ENCODE data around the gene TBATA. TPM values are rescaled to one million over a fixed set of nuclear protein-coding genes. Genes with fewer than 3 reads are reported as not detected.

TBATA gene
- total RNA-seq, 2 experiments from 2014 or later, result not detected

GRCh38 chr10:70781461-70782051 lies 3.6 kb downstream of the TBATA start:
- Mint-ChIP-seq H3K9me3 (no peaks in the 10 kb centered on the region), H3K27me3 (peaks cover 2% of the 10 kb centered on the region), H3K4me3 (no peak overlapping the region), H3K36me3 (ENCODE audit: low read depth) (no peaks in the 10 kb centered on the region), H3K27ac (no peak overlapping the region), H3K4me1 (peaks cover 8% of the 10 kb centered on the region)
- ChIA-PET CTCF (no interaction called here), POLR2A (no interaction called here)
- no peak for DNase-seq

- Mint-ChIP-seq H3K27ac (no peak overlapping the region), H3K4me1 (peaks cover 6% of the 10 kb centered on the region), H3K4me3 (no peak overlapping the region), H3K27me3 (no peaks in the 10 kb centered on the region), H3K36me3 (ENCODE audit: low read depth) (no peaks in the 10 kb centered on the region), H3K9me3 (no peaks in the 10 kb centered on the region)
- ChIA-PET CTCF (no interaction called here), POLR2A (no interaction called here)
- no peak for DNase-seq
Observed at GRCh38 chr10:70780772-70781171, 4.4 kb downstream of the TBATA start.

DNA sequence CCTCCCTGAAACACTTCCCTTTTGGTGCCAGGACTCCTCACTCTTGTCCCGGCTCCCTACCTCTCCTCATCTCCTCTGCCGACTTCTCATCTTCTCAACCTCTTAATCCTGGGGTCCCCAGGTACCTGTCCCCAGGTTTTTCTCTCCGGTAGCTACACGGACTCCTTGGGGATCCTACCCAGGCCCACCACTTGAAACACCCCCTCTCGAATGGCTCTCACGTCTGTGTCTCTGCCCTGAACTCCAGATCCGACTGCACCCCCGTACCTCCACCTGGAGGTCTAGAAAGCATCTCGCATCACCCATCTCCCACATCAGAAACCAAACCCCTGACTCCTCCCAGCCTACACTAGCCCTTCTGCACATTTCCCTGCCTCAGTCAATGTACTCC lies 4.8 kb downstream of the TBATA start:
- peaks cover 6% of the 10 kb centered on the region for H3K4me1 Mint-ChIP-seq
- H3K4me3 Mint-ChIP-seq, result no peak overlapping the region
- no peaks in the 10 kb centered on the region for H3K27me3 Mint-ChIP-seq
- H3K36me3 Mint-ChIP-seq (ENCODE audit: low read depth), result no peaks in the 10 kb centered on the region
- CTCF ChIA-PET, result no interaction called here
- no peak for DNase-seq
- H3K9me3 Mint-ChIP-seq, result no peaks in the 10 kb centered on the region
- POLR2A ChIA-PET, result no interaction called here
- no peak overlapping the region for H3K27ac Mint-ChIP-seq

DNA sequence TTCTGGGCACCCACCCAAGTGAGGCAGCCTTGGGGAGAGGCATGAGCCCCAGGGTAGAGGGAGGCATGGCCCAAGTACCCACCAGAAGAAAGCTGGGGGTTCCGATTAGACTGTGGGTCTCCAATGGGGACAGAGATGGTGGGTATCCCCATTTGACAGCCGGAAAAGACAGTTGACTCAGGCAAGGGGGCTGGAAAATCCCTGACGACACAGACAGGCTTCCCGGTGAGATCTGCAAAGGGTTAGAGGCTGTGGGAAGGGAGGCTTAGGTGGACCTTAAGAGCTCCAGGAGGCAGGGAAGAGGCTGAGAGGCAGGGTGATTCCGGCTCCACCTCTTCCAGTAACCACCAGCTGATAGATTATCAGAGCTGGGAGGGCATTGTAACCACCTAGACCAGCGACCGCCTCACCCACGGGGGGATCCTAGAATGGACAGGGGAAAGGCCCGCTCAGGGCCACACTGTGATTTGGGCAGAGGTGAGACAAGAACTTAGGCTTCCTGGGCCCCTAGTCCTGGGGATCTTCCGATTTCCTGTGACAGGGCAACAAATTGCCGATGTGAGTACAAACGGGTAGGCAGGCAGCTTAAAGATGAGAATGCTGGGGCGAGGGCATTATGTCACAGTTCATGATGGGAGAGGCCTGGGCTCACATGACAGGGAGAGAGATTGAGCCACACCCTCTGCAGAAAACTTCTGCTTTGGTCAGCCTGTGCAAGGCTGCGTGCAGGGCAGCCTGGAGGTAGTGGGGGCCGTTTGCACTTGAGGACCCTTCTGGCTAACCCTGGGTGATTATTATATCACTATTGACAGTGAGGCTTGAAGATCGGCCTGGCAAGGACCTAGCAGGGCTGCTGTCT lies 5.4 kb downstream of the TBATA start:
- ChIA-PET POLR2A (no interaction called here), CTCF (no interaction called here)
- Mint-ChIP-seq H3K4me3 (no peak overlapping the region), H3K27ac (no peak overlapping the region), H3K4me1 (peaks cover 1% of the 10 kb centered on the region), H3K36me3 (ENCODE audit: low read depth) (no peaks in the 10 kb centered on the region), H3K27me3 (no peaks in the 10 kb centered on the region), H3K9me3 (no peaks in the 10 kb centered on the region)
- no peak for DNase-seq

DNA sequence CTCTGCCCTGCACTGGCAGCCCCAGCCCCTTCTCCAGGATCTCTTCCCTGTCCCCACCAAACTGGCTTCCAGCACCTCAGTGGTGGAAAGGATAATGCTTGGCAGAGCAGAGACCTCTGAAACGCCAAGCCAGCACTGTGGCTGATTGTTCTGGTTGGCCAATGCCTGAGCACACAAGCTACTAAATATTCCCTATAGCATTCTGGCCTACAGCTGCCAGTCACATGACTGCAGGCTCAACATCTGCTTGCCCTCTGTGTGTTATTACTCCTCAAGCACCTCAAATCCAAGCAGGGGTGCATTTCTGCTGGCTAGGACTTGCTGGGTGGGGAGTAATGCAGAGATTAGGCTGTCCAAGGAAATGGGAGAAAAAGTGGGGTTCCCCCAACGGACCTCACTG lies 6.1 kb downstream of the TBATA start:
- Mint-ChIP-seq H3K27me3 (no peaks in the 10 kb centered on the region), H3K27ac (no peak overlapping the region), H3K4me1 (no peaks in the 10 kb centered on the region), H3K9me3 (no peaks in the 10 kb centered on the region), H3K36me3 (ENCODE audit: low read depth) (no peaks in the 10 kb centered on the region), H3K4me3 (no peak overlapping the region)
- ChIA-PET CTCF (no interaction called here), POLR2A (no interaction called here)
- DNase-seq, result no peak

GRCh38 chr10:70778267-70778924 lies 6.8 kb downstream of the TBATA start:
- POLR2A ChIA-PET, result no interaction called here
- Mint-ChIP-seq H3K9me3 (no peaks in the 10 kb centered on the region), H3K4me1 (no peaks in the 10 kb centered on the region), H3K27me3 (no peaks in the 10 kb centered on the region), H3K27ac (no peak overlapping the region), H3K4me3 (no peak overlapping the region), H3K36me3 (ENCODE audit: low read depth) (no peaks in the 10 kb centered on the region)
- DNase-seq, result no peak
- CTCF ChIA-PET, result no interaction called here

DNA sequence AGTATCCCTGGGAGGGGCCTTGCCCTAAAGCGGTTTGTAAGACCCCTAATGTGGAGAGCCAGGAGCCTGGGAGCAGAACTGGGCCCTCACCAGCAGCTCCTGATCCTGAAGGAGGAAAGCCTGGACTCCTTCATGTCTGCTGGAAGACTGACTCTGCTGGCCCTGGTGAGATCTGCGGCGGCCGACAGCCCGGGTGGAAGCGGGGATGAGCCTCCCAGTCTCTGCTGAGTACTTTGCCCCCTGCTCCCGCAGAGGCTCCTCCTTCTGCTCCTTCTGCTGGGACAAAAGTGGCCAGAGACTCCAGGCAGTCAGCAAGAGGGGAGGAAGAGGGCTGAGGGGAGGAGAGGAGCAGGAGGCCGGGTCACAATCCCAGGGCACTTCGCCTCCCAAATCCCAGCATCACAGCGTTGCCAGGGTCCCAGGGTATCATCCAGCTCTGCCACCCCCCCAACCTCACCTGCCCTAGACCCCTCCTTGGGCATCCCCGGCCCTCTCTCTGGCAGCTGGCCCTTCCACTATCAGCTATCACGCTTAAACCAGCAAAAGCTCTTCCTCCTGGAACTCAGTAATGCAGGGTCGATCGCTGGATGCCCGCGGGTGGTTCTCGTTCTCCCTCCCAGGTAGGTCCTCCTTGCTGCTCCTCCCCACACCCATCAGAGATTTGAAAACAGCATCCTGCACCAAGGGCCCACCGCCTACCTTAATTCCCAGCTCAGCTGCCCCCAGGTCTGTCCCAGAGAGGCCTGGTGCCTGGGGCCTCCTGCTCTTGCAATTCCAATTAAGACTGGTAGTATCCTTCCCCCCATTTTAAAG lies 7.9 kb downstream of the TBATA start:
- CTCF ChIA-PET, result no interaction called here
- H3K36me3 Mint-ChIP-seq (ENCODE audit: low read depth), result no peaks in the 10 kb centered on the region
- no peaks in the 10 kb centered on the region for H3K9me3 Mint-ChIP-seq
- no peaks in the 10 kb centered on the region for H3K4me1 Mint-ChIP-seq
- no peak for DNase-seq
- H3K27ac Mint-ChIP-seq, result no peak overlapping the region
- H3K27me3 Mint-ChIP-seq, result no peaks in the 10 kb centered on the region
- H3K4me3 Mint-ChIP-seq, result no peak overlapping the region
- POLR2A ChIA-PET, result no interaction called here

DNA sequence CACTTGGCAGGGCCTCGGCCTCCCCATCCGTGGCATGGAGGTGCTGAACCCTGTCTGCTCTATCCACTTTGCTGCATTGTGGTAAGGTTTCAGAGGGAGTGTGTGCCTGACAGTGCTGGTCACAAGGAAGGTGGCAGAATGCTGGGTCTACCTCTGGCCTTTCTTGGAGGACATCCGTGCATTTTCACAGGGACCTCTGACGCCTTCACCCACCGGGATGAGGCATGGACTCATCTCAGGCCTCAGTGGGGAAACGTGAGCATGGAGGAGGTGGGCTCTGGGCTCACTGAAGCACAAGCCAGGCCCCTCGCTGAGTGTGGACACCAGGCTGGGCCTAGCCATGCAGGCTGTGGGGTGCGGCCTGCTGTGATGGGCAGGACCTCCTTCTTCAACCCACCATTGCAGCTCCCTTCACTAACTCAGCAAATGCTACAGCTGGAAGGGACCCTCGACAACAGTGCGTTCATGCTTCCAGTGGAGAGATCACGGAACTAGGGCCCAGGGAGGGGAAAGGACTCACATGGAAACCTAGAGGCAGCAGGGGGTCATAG lies 8.6 kb downstream of the TBATA start:
- Mint-ChIP-seq H3K4me3 (no peak overlapping the region), H3K36me3 (ENCODE audit: low read depth) (no peaks in the 10 kb centered on the region), H3K27ac (no peak overlapping the region), H3K9me3 (no peaks in the 10 kb centered on the region), H3K27me3 (no peaks in the 10 kb centered on the region), H3K4me1 (no peaks in the 10 kb centered on the region)
- no peak for DNase-seq
- ChIA-PET CTCF (no interaction called here), POLR2A (no interaction called here)

DNA sequence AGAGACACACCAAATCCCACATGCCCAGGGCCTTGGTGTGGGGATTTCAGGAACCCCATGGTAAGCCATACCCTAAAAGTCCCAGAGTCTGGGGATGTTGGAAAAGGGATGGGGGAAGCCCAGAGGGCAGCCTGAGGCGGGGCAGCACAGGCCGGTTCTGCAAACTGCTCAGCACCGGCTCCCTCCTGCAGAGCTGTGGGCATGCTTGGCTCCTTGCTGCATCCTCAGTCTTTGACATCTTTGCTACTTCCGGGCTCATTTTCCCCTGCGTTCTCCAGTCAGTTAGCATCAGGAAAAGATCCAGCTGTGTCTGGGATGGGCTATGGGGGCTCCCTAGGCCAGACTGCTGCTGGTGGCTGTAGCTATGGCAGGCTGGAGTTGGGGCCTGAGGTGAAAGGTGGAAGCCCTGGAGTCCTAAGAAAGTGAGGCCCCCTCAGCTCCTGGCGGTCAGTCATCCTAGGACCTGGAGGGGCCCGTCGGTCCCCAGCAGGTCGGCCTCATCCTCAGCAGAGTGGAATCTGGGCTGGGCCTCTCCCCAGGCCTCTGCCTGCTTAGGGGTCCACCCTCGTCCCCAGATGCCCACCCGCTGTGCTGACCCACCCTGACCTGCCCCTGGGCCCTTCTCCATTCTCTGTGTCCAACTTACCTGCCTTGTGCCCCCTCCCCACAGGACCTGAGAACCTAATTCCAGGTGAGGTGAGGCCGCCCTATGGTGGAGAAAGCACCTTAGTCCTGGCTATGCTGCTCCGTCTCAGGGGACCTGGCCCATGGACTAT lies 9.3 kb downstream of the TBATA start:
- DNase-seq, result no peak
- H3K4me3 Mint-ChIP-seq, result no peak overlapping the region
- H3K36me3 Mint-ChIP-seq (ENCODE audit: low read depth), result no peaks in the 10 kb centered on the region
- POLR2A ChIA-PET, result no interaction called here
- no peaks in the 10 kb centered on the region for H3K27me3 Mint-ChIP-seq
- no peaks in the 10 kb centered on the region for H3K9me3 Mint-ChIP-seq
- H3K27ac Mint-ChIP-seq, result no peak overlapping the region
- CTCF ChIA-PET, result no interaction called here
- H3K4me1 Mint-ChIP-seq, result no peaks in the 10 kb centered on the region

- ChIA-PET POLR2A (no interaction called here), CTCF (no interaction called here)
- Mint-ChIP-seq H3K27ac (no peak overlapping the region), H3K4me1 (no peaks in the 10 kb centered on the region), H3K4me3 (no peak overlapping the region), H3K27me3 (no peaks in the 10 kb centered on the region), H3K36me3 (ENCODE audit: low read depth) (no peaks in the 10 kb centered on the region), H3K9me3 (no peaks in the 10 kb centered on the region)
- DNase-seq, result no peak
Observed at GRCh38 chr10:70774810-70775678, 10.1 kb downstream of the TBATA start.

DNA sequence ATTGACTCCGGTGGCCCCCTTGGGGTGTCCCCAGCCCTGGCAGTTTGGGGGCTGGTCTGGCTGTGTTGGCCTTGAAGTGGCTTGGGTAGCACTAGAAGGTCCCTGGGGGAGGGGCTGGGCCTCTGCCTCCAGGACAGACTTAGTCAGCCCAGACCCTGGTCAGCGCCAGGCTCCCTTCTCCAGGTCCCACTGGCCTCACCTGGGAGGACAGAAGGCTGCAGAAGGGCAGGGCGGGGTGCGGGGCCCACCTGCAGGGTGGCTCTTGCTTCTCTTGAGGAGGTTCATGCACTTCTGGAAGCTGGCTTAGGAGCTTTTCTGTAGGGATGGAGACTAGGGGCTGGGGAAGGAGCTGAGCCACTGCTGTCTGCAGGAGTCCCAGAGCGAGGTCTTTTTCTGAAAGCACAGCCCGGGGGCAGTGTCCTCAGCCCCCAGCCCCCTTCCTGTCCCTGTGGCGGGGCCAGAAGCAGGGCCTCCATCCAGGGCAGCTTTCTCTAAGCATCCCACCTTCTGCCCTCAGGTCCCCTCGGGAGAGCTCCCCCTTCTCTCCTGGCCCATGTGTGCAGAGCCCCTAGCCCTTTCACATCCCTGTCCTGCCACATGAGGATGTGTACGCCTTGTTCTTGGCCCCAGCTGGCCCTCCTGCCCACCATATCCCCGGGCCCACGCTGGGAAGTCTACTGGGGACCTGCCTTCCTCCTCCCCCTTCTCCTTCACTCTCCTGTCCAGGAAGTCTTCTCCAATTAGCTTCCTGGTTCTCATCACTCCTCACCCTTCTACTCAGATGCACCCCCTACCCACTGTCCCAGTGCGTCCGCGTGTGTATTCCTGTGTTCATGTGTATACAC lies 11.0 kb downstream of the TBATA start:
- ChIA-PET POLR2A (interaction anchor here (0.6 kb wide), 1 partner anchor 100 kb away, joined by 3 read pairs; no protein-coding TSS in a partner anchor), CTCF (no interaction called here)
- Mint-ChIP-seq H3K36me3 (ENCODE audit: low read depth) (no peaks in the 10 kb centered on the region), H3K4me1 (no peaks in the 10 kb centered on the region), H3K9me3 (no peaks in the 10 kb centered on the region), H3K27ac (no peak overlapping the region), H3K27me3 (no peaks in the 10 kb centered on the region), H3K4me3 (no peak overlapping the region)
- DNase-seq, result peak; percentile 12
